ENCODE measurements around the gene TPSD1.

GRCh38 chr16:1213231-1213630 lies 42.6 kb upstream of the TPSD1 start:
- no peak for TF ChIP-seq CTCF (IDR thresholded peaks at IDR 0.05; ENCODE audit: insufficient read depth, low read depth, low read length)
- TF ChIP-seq EZH2 (IDR thresholded peaks at IDR 0.05; ENCODE audit: insufficient read depth, low read length) = no peak

All from astrocyte (in vitro differentiated cells and primary cell).